HG03469 (cell line): Measurements from ENCODE around the gene ZNF687.
A peak's percentile ranks its signal among the peaks of the same experiment; 100 is the strongest.

Experiments
- ATAC-seq: cut with Tn5 transposase; IDR thresholded peaks from one replicate; pipeline ENCODE4 v1.9.1; 2021; ENCODE audit warnings: mild to moderate bottlenecking, moderate library complexity, moderate number of reproducible peaks; ENCODE audit not compliant: unreplicated experiment

The ZNF687 gene

DNA sequence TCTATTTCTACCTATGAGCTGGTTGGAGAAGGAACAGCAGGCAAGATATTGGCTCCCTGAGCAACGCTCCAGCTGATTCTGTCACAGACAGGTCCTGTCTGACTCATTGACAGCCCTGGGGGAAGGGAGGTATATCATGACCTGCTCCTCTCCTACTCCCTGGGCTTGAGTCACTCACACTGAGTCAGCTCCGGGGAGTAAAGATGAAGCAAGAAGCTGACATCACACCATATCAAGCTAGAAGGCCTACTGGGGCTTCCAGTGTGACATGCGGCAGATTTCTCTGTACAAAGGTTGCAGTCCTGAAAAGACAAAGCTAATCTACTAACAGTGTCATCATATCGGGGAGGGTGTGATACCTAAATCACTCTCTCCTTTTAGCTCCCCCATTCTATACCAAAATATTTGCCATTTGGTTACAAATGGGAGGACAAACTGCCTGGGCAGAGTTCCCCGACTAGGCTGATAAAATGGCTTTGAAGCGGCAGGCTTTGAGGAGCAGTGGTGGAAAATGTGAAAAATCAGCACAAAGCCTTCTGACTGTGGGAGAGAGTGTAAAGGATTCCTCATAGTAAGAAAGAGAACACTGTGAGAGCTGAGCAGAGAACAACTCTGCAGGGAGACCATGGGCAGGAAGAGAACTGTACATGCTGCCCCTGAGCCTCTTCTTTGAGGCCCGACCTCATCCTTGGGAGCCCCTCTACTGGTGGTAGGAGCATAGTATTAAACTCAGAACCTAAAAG is 29.7 kb downstream of the ZNF687 start:
- ATAC-seq: no peak

DNA sequence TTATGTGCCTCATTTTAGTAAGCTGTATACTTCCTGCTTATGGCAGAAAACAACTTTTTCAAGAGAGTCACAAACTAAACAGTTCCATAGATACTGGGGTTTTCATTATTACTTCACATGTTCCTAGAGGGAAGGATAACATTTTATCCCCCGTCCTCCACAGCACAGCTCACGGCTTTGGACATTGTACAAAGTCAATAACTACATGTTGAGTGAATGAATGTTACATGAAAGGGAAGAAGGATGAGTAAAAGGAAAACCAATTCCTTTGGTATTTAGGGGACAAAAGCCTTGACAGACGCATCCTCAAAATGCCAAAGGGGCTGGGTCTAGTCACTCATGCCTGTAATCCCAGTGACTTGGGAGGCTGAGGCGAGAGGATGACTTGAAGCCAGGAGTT is 30.3 kb downstream of the ZNF687 start:
- no peak for ATAC-seq

DNA sequence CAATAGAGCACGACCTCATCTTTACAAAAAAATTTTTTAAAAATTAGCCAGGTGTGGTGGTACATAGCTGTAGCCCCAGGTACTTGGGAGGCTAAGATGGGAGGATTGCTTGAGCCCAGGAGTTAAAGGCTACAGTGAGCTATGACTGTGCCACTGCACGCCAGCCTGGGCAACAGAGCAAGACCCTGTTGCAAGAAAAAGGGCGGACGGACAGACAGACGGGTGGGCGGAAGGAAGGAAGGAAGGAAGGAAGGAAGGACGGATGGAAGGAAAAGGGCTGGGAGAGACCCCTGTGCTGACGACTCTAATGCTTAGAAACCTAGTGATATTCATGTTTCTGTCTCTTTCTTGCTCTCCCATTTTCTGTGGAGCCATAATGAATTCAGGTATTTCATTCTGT is 30.7 kb downstream of the ZNF687 start:
- no peak for ATAC-seq

DNA sequence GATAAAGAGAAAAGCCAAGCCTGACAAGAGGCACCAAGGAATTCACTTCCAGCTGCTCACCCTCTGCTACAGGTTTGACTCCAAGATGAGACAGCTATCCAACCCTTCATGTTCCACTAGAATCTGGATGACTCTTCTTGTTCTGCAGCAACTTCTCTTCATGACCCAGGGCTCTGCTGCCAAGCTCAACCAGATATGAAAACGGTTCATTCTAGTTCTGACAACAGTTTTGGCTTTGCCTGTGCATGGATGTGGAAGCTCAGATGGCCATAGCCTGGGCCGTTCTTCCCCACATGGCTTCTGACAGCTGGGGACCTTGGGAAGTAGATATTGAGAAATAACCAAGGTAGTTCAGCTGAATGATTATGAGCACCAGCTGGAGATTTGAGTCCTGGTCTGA is 31.4 kb downstream of the ZNF687 start:
- ATAC-seq: no peak

DNA sequence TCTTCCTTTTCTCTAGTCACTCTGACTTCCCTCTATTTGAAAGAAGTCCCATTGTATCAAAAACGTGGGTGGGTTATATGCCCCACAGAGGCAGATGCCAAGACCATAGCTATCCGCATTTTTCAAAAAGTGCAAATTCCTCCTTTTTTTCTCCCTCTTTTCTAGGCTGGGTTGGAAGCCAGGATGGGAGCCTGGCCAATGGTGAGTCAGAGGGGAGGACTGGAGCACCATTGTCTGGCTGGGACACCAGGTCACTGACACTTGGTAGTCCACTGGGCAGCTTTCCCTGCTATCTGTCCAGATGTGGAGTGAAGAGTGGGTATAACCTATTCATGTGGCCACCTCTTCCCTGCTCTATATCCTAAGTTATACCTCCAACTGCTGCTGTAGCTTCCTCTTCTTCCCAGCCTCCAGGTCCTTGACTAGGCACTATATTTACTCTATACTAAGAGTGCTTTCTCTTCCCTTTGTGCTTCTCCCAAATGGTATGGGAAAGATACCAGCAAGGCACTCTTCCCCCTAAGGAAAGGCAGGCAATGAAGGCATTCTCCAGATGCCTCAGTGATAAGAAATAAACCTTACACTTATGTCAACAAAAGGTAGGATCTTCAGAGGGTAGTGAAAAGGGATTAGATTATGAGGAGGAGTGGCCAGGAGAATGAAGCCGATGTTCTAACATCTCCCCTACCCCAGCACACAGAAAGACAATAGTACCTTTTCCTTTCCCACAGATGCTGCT is 32.2 kb downstream of the ZNF687 start:
- ATAC-seq: no peak

DNA sequence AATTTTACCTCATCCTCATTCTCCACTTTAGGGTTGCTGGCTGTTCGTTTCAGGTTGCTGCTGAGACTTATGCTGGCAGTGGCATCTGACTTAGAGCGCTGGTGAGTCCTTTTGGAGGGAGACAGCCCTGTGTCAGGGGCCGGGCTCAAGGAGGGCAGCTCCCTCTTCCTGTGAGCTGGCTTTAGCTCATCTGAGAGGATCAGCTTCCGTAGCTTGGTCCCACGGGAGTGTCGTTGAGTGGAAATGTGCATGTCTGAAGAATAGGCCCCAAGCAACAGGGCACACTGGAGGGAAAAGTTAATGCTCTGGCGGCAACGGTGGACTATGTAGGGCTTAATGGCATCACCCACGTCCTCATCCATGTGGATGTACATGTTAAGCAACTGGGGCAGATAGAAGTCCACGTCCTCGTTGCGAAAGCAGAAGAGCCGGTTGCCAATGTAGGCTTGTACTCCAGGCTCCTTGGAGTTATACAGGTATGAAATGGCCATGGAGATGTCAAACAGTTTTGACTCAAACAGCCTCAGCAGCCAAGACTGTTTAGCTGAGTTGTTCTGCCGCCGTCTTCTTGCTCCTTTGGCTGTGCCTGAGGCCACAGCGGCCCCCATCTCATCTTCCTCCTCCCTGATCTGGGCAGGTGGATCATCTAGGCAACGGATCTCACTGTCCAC is 33.6 kb downstream of the ZNF687 start:
- no peak for ATAC-seq

DNA sequence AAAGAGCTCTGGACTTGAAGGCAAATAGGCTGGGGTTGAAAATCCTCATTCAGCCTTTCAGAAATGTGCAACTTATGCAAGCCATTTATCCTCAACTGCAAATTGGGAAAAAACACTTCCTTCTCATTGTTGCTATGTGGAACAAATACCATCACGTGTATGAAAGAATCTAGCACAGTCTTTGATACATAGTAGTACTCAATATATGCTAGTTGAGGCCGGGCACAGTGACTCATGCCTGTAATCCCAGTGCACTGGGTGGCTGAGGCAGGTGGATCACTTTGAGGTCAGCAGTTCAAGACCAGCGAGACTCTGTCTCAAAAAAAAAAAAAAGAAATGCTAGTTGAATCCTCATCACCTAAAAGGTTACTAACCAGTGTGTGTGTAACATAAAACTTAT is 36.9 kb downstream of the ZNF687 start:
- ATAC-seq: no peak

DNA sequence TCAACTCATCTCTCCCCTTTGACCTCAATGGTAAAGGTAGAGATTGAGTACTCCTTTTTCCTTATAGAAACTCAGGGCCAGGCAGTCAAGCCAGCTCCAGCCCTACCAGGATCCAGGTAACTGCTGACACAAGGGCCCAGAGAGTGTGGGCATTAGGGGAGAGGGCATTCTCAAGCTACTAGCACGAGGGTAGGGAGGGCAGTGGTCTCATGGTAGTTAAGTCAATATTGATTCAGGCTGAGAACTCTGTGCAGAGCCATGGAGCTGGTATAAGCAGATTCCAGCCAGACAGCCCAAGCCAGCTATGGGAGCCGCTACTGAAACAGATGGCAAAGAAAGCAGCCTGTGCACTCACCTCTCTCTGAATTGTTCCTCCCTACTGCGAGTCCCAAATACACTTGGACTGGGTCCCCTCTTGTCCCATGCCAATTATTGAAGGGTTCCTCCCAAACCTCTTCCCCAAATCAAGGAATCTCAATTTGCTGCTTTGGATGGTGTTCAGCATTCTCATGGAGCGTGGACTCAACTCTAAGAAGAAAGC is 42.4 kb downstream of the ZNF687 start:
- ATAC-seq: no peak

DNA sequence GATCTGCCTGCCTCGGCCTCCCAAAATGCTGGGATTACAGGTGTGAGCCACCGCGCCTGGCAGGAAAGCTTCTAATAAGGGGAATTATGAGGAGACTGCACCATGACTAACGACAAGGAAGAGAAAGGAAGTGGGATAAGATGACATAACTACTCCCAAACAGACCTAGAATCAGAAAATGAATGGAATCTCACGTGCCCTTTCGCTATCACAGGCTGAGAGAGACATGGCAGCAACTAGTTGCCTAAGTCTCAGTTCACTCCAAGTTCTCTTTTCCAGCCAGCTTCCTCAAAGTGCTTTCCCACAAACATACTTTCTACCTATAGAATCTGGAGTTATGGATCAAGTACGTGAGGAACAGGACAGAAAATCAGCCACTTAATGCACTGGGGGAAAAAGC is 43.1 kb downstream of the ZNF687 start:
- ATAC-seq: no peak

DNA sequence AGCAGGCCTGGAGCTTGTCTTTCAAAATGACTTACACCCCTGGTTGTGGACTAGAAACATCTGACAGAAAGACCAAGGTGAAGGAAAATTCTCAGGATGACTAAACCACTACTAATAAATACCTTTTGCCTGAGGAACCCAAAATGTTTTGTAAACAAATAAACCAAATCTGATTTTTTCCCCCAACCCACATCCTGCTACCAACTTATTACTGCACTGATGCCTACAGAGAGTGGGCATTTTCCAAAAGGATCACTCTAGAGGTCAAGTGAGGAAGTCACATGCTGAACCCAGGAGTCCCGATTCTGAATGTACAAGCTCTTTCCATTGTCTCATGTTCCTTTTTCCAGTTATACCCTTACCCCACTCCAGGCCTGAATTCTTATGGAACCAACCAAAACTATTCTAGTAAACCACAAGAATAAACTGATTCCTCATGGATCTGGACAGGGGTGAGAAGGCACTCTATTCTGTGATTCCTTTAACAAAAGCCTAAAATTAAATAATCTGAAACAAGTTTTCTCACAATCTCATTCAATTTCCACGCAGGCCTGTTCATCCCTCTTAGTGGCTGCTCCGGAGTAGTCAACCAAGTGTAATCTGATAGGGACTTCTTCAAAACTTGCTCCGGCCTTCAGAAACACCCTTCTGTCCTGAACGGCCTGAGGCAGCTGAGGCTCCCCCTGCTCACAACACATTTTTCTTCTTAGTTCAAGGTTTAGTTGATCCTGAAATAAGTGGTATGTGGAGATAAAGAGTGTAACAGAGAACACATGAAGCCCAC is 43.7 kb downstream of the ZNF687 start:
- no peak for ATAC-seq

DNA sequence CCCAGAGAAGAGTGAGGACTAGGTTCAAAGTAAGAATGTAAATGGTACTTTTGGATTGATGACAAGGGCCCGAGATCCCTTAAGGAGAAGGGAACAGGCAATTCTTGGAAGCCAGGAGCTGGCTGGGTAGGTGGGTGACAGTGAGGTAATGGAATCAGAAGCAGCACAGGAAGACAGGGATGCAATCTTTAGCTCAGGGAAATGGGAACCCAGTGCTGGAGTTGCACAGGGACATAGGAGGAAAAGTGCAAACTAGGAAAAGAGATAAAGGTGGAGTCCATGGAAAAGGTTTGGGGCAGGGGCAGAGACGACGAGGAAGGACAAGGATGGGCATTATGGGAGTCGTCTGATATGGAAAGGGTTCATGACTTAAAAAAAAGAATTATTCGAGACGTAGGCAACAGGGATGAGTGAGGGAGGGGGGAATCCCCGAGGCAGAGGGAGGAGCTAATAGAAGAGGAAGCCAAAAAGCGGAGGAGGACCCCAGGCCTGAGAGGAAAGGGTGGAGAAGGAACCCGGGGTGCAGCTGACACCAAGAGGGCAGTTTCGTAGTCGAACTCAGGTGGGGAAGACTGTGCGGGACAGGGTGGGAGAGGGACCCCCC is 44.6 kb downstream of the ZNF687 start:
- peak; percentile 18 for ATAC-seq

DNA sequence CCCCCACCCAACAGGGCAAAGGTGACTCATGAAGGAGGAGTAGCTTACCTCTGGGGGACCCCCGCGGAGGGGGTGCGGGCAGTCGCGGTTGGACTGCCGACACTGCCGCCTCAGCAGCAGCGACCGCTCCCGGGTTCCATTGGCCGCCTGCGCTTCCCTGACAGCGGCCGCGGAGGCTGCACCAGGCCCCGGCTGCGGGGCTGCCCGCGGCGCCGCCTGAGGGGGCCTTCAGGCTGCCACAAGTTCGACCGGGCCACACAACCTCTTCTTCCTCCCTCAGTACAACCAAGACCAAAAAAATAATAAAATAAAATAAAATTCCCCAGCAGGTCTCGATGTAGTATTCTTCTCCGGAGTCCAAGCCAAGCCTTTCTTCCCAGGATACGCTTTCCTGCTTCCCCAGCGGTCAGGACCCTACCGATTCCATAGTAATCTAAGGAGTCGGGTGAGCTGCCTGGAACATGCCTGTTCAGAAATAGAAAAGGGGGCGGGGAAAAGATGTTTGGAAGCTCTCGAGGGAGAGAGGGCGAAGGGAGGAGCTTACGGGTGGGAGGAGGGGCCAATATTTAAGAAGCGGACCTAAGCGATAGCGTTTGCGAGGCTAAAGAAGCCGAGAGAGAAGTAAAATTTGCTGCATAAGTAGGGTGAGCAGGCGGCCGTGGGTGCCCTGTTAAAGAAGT is 45.3 kb downstream of the ZNF687 start, which contains the start of gene PI4KB:
Gene PI4KB, minus strand, starts transcription at position 194 of the 680 bp plus-strand sequence. CDS start 10,935 bp downstream, outside the sequence.
- peak; percentile 48 for ATAC-seq

DNA sequence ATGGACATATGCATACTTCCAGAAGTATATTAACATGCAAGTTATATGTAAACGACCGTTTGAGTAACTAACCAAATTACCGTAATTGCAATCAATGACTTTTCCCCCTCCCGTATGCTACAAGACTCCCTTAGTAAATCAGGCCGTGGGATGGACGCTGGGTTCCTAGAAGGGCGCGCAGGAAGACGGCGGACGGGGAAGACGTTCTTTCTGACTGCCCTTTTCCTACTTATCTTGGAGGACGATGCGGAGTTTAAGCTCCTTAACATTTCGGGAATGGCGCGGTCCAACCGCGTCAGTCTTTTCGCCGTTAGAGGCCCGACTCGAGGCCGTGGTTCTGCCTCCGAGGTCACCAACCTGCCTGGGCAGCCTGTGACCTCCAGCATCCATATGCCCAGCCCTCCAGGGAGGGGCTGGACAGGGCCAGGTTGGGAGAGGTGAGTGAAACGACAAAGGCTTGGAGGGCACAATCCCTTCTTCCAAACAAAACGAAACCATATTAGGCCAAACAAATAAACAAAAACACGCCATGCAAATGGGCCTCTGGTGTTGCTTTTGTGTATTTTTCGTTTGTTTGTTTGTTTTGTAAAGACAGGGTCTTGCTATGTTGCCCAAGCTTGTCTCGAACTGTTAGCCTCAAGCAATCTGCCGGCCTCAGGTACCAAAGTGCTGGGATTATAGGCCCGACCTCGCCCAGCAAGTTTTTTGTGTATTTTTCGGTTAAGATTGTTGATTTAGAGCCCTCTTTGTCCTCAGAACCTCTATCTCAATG is 46.0 kb downstream of the ZNF687 start:
- no peak for ATAC-seq

DNA sequence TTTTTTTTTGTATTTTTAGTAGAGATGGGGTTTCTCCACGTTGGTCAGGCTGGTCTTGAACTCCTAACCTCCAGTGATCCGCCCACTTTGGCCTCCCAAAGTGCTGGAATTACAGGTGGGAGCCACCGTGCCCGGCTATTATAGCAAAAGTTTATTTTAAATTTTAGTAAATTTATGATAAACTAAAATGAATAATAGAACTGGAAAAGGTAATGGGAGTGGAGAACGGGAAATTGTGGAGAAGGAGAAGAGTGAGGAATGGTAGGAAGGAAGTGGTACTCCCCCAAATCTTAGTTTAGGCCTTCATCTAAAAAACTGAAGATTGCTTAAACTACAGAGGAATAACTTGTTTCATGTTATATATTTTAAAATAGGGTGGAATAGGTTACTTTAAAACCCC is 52.7 kb downstream of the ZNF687 start:
- ATAC-seq: no peak

DNA sequence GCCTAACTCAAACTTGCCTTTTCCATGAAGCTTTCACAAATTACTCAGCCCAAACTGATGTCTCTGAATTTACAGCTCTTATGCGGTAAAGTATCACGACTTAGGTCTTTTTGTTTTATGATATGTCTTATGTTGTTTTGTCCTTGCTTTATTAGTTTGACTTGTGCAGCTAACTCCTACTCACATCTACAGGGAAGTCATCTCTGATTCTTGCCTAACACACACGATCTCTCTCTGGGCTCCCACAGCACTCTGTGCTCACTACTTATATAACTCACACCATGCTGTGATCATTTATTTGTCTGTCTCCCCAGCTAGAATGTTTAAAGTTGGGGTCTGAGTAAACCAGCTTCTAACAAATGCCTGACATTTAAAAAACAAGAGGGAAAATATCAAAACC is 54.5 kb downstream of the ZNF687 start:
- ATAC-seq: no peak

DNA sequence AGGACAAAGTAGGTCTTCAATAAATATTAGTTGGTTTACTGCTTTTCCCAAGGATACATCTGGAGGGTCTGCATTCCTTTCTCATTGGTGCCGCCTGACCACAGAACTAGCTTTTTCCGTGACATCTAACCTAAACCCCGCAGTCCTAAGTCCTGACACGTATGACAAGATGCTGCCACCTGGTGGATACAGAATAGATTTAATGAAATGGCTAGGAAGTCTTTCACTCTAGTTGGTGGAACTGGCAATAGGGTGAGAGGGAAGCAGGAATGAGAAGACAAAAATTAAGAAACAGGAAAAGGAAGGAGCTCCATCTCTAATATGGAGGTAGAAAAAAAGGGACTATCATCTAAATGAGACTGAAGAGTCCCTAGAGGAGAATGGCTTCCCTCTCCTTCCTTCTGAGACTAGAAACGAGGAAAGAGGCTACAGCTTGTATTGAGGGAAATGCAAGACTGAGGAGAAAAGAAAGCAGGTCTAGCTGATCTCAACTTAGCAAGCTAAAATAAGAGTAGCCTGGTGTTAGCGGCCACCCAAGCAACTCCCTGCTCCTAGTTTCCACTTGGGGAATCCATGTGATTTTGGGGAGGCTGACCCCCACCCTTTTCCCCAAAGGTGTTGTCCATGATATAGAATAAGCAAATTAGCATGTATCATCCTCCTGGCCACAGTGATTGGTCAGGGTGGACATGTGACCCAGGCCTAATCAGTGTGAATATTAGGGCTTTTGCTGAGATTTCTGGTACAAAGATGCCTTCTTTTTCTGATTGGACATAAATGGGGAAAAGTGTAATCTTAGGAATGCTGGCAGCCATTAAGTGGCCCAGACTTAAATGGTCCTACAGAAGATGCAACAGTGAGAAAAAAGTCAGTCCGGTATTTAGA is 59.0 kb downstream of the ZNF687 start:
- no peak for ATAC-seq
